Fibroblast of pulmonary artery (primary cell): ENCODE measurements around the gene RASGRP1.

Source experiments
- DNase-seq: peaks from one replicate; pipeline ENCODE4 v3.0.0-alpha.2; 2010; ENCODE audit warnings: low read depth
- H3K4me3 ChIP-seq: replicated peaks from 2 replicates; pipeline ENCODE4 v1.5.1; 2011; ENCODE audit warnings: low read depth, mild to moderate bottlenecking, control low read depth, low read length, moderate library complexity
- TF ChIP-seq, protein P1 (sequence below): IDR thresholded peaks from 2 replicates; pipeline ENCODE4 v1.5.1; 2011; ENCODE audit warnings: mild to moderate bottlenecking, control low read depth, low read length, inconsistent platforms; ENCODE audit errors: missing control alignments

The RASGRP1 gene

DNA sequence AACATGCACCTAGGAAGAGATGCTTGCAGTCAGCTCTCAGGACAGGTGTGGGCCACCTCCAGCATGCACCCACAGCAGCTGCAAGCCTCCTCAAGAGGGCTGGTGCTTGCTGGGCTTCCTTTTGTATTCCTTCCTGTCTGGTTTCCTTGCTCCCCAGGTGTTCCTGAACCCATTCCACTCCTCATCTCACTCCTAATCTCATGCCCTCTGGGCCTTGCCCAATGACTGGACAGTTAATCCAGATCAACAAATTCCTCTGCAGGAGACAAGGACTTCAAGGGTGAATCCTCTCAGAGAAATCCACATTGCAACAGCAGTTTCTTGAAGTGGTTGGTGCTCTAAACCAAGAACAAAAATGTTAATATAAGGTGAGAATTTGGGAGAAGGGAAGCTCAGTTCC, 30.7 kb downstream of the RASGRP1 start:
- TF ChIP-seq, protein P1, sequence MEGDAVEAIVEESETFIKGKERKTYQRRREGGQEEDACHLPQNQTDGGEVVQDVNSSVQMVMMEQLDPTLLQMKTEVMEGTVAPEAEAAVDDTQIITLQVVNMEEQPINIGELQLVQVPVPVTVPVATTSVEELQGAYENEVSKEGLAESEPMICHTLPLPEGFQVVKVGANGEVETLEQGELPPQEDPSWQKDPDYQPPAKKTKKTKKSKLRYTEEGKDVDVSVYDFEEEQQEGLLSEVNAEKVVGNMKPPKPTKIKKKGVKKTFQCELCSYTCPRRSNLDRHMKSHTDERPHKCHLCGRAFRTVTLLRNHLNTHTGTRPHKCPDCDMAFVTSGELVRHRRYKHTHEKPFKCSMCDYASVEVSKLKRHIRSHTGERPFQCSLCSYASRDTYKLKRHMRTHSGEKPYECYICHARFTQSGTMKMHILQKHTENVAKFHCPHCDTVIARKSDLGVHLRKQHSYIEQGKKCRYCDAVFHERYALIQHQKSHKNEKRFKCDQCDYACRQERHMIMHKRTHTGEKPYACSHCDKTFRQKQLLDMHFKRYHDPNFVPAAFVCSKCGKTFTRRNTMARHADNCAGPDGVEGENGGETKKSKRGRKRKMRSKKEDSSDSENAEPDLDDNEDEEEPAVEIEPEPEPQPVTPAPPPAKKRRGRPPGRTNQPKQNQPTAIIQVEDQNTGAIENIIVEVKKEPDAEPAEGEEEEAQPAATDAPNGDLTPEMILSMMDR, result no peak
- no peak for DNase-seq
- H3K4me3 ChIP-seq, result no peak overlapping the region

DNA sequence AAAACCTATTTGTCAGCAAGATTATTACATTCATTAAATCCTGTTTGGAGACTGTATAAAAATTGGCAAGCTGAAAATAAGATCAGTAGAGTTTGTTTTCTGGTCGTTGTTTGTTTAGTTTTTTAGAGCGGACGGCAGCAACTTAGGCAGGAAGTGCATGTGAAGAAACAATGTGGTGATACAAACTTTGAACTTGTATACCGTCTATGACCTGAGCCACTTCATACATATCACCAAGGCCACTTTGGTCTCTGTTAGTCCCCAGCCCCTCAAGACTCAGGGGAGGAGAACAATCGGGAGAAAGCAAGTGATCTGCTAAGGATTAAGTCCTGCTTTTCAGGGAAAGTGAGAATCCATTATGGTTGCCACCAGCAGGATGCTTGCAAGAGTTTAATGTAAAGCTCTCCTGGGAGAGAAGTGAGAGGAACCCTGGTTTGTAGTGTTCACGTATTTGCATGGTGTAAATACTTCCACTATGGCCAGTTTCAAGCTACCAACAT, 31.1 kb downstream of the RASGRP1 start:
- H3K4me3 ChIP-seq, result no peak overlapping the region
- TF ChIP-seq, protein P1, result no peak
- DNase-seq, result no peak

DNA sequence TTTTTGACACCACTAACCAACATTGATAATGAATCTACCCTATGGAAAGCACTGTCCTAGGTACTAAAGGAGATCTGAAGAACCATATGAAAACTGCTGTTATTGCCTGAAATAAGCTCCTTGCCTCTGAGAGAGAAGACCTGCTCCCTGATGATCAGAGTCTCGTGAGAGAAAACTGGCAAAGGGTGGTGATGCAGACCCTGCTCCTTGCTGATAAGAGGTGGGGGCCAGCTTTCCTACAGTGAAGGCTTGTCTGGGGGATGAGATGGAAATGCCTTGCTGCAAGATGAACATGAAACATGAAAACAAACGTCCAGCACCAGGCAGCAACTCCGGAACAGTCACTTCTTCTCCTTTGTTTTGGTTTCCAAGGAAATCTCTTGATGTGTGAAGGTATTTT, 31.9 kb downstream of the RASGRP1 start:
- no peak overlapping the region for H3K4me3 ChIP-seq
- DNase-seq, result no peak
- TF ChIP-seq, protein P1, result no peak

DNA sequence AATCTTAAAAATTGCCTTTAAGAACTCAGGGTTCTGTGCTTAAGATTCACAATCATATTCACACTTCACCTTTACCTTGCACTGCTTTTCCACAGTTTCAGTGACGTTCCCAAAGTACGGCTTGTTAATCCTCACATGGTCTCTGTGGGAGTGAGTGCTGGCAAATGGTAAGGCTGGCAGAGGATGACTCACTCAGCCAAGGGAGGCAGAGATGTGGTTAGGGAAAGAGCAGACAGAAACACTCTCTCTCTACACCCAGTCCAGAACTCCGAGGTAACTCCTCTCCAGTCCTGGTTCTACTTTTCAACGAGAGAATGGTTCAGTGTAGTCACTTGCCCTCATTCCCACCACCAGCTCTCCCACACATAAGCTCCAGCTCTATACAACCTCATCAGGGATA, 33.1 kb downstream of the RASGRP1 start:
- DNase-seq, result peak; percentile 64
- TF ChIP-seq, protein P1, result no peak
- no peak overlapping the region for H3K4me3 ChIP-seq

DNA sequence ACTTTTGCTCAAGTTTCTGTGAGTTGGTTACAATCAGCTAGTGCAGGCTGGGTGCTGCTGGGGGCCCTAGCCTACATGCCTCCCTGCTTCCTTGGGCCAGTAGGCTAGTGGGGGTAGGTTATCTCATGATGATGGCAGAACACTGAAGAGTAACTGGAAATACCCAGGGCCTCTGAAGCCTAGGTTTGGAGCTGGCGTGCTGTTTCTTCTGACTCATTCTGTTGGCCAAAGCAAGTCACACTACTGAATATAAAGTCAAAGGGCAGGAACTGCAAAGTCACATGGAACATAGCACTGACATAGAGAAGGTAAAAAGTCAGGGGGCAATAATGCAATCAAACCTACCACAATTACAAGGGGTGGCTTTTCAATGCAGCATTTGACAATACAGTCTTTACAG, 34.5 kb downstream of the RASGRP1 start:
- DNase-seq, result no peak
- no peak overlapping the region for H3K4me3 ChIP-seq
- TF ChIP-seq, protein P1, result no peak

DNA sequence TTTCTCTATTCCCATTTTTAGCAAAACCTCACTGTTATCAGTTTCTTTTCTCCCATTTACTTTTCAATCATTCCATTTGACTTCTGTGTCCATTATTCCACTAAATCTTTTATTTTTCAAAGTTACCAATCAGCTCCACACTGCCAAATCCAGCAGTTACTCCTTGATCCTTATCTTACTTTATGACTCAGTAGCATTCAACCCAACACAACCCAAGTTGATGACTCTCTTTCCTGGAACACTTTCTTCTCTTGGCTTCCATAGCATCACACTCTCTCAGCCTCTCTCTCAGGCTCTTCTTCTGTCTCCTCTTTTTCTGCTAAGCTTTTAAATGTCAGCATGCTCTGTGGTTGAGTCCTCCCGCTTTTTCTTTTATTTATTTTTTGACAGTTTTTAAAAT, 36.3 kb downstream of the RASGRP1 start:
- TF ChIP-seq, protein P1, result no peak
- peak; percentile 49 for DNase-seq
- no peak overlapping the region for H3K4me3 ChIP-seq

DNA sequence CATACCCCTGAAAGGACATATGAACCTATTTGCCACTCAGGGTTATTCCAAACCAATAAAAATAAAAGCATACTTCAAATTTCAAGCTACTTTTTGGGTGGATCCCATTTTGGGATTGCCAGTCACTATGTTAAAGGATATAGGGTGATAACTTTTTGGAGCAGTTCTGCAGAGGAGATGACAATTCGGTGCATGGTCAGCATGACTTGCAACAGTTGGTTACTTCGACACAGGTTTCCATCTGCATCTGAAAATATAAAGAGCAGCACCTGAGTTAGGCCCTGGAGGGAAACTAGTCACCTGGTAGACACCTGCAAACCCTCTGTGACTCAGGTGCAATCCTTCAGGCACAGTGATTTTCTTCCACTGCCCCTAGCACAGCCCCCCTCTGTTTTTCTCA, 38.5 kb downstream of the RASGRP1 start:
- DNase-seq, result no peak
- TF ChIP-seq, protein P1, result no peak
- no peak overlapping the region for H3K4me3 ChIP-seq
